Measurements from ENCODE around the gene NRBF2. TPM values are rescaled to one million over a fixed set of nuclear protein-coding genes. Genes with fewer than 3 reads are reported as not detected.
A peak's percentile ranks its signal among the peaks of the same experiment; 100 is the strongest.

The NRBF2 gene
- total and polyA plus RNA-seq, 9 of the 15 experiments (the other 6 are each of a cell fraction or from before 2014, with no cell fraction given), result 20.8 to 52.1 (median 30.5) TPM

DNA sequence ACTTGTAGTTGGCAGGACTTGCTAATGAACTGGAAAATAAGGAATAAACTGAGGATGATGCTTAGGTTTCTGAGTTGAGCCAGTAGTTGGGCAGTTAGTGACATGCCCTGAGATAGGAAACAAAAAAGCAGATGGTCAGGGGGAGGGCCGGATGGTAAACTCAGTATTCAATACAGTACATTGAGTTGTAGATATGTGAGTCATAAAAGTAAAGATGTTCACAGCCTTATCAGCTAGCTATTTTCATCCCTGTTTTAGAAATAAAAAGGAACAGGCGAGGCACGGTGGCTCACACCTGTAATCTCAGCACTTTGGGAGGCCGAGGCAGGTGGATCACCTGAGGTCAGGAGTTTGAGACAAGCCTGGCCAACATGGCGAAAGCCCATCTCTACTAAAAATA lies 22.2 kb upstream of the NRBF2 start (continued):
- no peak for TF ChIP-seq DDX20 (tag; IDR thresholded peaks at IDR 0.05; ENCODE audit: low read depth)
- no peak for TF ChIP-seq BACH1 (tag; IDR thresholded peaks at IDR 0.05)
- TF ChIP-seq BRD9 (IDR thresholded peaks at IDR 0.05; ENCODE audit: low read depth, partially characterized antibody), result no peak
- peak; percentile 43 for TF ChIP-seq FOS (IDR thresholded peaks at IDR 0.05; ENCODE audit: extremely low read depth, insufficient read length)
- TF ChIP-seq KLF16 (IDR thresholded peaks at IDR 0.05), result peak; percentile 83
- TF ChIP-seq, protein P1, sequence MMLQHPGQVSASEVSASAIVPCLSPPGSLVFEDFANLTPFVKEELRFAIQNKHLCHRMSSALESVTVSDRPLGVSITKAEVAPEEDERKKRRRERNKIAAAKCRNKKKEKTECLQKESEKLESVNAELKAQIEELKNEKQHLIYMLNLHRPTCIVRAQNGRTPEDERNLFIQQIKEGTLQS (IDR thresholded peaks at IDR 0.05), result peak; percentile 75
- TF ChIP-seq, protein P1 (CRISPR knock-in tag; conservative IDR thresholded peaks at IDR 0.05), result no peak
- peak; percentile 82 for TF ChIP-seq TEAD4 (IDR thresholded peaks at IDR 0.05; ENCODE audit: low read length)
- no peak for TF ChIP-seq TEAD4 (CRISPR knock-in tag; IDR thresholded peaks at IDR 0.05; ENCODE audit: borderline replicate concordance)
- TF ChIP-seq EP300 (IDR thresholded peaks at IDR 0.05; ENCODE audit: low read length), result peak; percentile 89
- peak in 1 of 2 experiments; percentile 50; a peak in 1 of 4 replicates for TF ChIP-seq TBL1XR1 (IDR thresholded peaks at IDR 0.05; ENCODE audit: low read length in 2 of 2)
- no peak for TF ChIP-seq ZC3H4 (CRISPR knock-in tag; IDR thresholded peaks at IDR 0.05; ENCODE audit: borderline replicate concordance)
- peak in 1 of 2 experiments; percentile 55; a peak in 1 of 4 replicates for TF ChIP-seq RCOR1 (IDR thresholded peaks at IDR 0.05; ENCODE audit: borderline replicate concordance in 1 of 2, low read depth in 2 of 2, low read length in 2 of 2)
- TF ChIP-seq TEAD1 (CRISPR knock-in tag; IDR thresholded peaks at IDR 0.05), result no peak
- no peak for TF ChIP-seq ZBTB7A (IDR thresholded peaks at IDR 0.05; ENCODE audit: borderline replicate concordance, control insufficient read depth, low read depth, low read length)
- TF ChIP-seq ZKSCAN8 (CRISPR knock-in tag; IDR thresholded peaks at IDR 0.05), result no peak
- TF ChIP-seq ARID1B (IDR thresholded peaks at IDR 0.05), result peak; percentile 96
- TF ChIP-seq BCOR (IDR thresholded peaks at IDR 0.05), result no peak
- TF ChIP-seq FOXK1 (CRISPR knock-in tag; IDR thresholded peaks at IDR 0.05; ENCODE audit: borderline replicate concordance), result no peak
- TF ChIP-seq SUPT5H (IDR thresholded peaks at IDR 0.05), result no peak
- no peak for TF ChIP-seq NR1H2 (CRISPR knock-in tag; IDR thresholded peaks at IDR 0.05)
- peak; percentile 73 for TF ChIP-seq FOXM1 (IDR thresholded peaks at IDR 0.05; ENCODE audit: low read depth)
- no peak for TF ChIP-seq FOXM1 (CRISPR knock-in tag; IDR thresholded peaks at IDR 0.05; ENCODE audit: low read depth)
- TF ChIP-seq RFX1 (IDR thresholded peaks at IDR 0.05), result no peak
- no peak for TF ChIP-seq U2AF1 (optimal IDR thresholded peaks at IDR 0.05; ENCODE audit: low read depth, low read length)
- no peak for TF ChIP-seq FOXA1 (IDR thresholded peaks at IDR 0.05; ENCODE audit: borderline replicate concordance)
- no peak for TF ChIP-seq ZNF584 (CRISPR knock-in tag; IDR thresholded peaks at IDR 0.05; ENCODE audit: low read depth)
- TF ChIP-seq FOXK2 (conservative IDR thresholded peaks at IDR 0.05 in 1 of 2, IDR thresholded peaks at IDR 0.05 in 1 of 2; ENCODE audit: low read depth in 2 of 2), result 0 out of 4 replicates have a peak, but pooled peaks of 1 of the 2 experiments have one; percentile 16
- TF ChIP-seq POLR2A (conservative IDR thresholded peaks at IDR 0.05), result no peak
- TF ChIP-seq ZNF668 (CRISPR knock-in tag; IDR thresholded peaks at IDR 0.05), result no peak
- peak; percentile 93 for TF ChIP-seq CBFA2T3 (IDR thresholded peaks at IDR 0.05)
- no peak for TF ChIP-seq MBD2 (IDR thresholded peaks at IDR 0.05; ENCODE audit: borderline replicate concordance, low read depth)
- TF ChIP-seq HDAC6 (IDR thresholded peaks at IDR 0.05; ENCODE audit: low read depth, low read length), result no peak
- no peak for TF ChIP-seq ESRRB (CRISPR knock-in tag; IDR thresholded peaks at IDR 0.05; ENCODE audit: borderline replicate concordance)
- no peak for TF ChIP-seq CREBBP (IDR thresholded peaks at IDR 0.05; ENCODE audit: low read depth, low read length)
- 0 out of 2 replicates have a peak, but pooled peaks have one; percentile 18 for TF ChIP-seq EHMT2 (IDR thresholded peaks at IDR 0.05)
